HG03565 (cell line): ENCODE measurements around the gene OR7C2.
"Not testable (repeated sequence)": the region's sequence is repeated elsewhere in the genome, so short reads cannot be mapped to it uniquely, and the experiment has no call there.

Experiments used
- ATAC-seq: cut with Tn5 transposase; IDR thresholded peaks from one replicate; pipeline ENCODE4 v1.9.1; 2021; ENCODE audit warnings: mild to moderate bottlenecking, moderate library complexity; ENCODE audit not compliant: unreplicated experiment

Gene OR7C2

DNA sequence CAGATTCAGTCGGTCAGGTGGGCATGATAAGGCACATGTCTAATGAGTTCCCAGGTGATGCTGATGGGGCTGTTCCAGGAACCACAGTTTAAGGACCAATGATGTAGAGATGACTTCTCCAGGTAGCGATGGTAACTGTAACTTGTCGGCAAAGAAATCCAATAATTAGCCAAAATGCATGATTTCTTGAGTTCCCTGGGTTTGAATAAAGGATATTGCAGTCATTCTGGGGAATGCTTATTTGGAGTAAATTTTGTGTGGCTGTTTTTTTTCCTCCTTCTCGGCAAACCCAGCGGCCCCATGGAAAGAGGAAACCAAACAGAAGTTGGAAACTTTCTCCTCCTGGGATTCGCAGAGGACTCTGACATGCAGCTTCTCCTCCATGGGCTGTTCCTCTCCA lies at the start of gene OR7C2:
OR7C2 (plus strand) TSS at position 301 of the 400 bp plus-strand sequence; CDS start at position 301, 0 bp downstream.
- ATAC-seq = no peak

- ATAC-seq = no peak
Measured at GRCh38 chr19:14901675-14902260, 39.5 kb upstream of the OR7C2 start.

GRCh38 chr19:14906711-14907110 lies 34.6 kb upstream of the OR7C2 start:
- no peak for ATAC-seq

- ATAC-seq = no peak
Measured at GRCh38 chr19:14915116-14915515, 26.2 kb upstream of the OR7C2 start.

GRCh38 chr19:14916848-14917247 lies 24.4 kb upstream of the OR7C2 start:
- ATAC-seq = no peak

DNA sequence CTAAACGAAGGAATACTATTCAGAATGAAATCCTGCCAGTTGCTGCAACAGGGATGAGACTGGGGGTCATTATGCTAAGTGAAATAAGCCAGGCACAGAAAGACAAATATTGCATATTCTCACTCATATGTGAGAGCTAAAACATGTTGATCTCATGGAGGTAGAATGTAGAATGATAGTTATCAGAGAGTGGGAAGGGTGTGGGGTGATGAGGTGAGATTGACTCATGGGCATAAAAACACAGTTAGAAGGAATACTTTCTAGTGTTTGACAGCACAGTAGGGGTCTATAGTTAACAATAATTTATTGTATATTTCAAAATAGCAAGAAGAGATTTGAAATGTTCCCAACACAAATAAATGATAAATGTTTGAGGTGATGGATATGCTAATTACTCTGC lies 7.8 kb upstream of the OR7C2 start:
- ATAC-seq = no peak

- ATAC-seq = no peak
Measured at GRCh38 chr19:14940266-14940665, 1.0 kb upstream of the OR7C2 start.

GRCh38 chr19:14943601-14944000 lies 2.3 kb downstream of the OR7C2 start:
- ATAC-seq = no peak

DNA sequence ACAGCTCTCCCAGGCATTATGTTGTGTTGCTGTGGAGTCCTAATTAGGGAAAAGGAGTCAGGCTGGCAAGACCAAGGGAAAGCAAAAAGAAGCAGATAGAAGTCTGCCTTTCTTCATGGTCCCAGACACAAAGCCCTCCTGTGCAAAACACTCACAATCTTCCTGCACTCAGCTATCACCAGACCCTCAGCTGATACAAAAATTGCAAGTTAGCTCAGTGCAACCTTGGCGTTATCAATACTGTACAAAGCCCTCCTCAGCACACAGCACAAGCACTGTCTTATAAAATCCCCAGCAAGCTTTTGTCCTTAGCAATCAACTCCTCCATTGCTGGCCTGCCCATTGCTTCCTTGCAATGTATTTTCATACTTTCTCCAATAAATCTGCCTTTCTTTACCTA lies 3.2 kb downstream of the OR7C2 start:
- no peak for ATAC-seq

GRCh38 chr19:14949413-14949812 lies 8.1 kb downstream of the OR7C2 start:
- not testable (repeated sequence) for ATAC-seq

- no peak for ATAC-seq
Measured at GRCh38 chr19:14949876-14950275, 8.6 kb downstream of the OR7C2 start.

- ATAC-seq = no peak
Measured at GRCh38 chr19:14950421-14950820, 9.1 kb downstream of the OR7C2 start.

- ATAC-seq = no peak
Measured at GRCh38 chr19:14952767-14953166, 11.5 kb downstream of the OR7C2 start.

GRCh38 chr19:14954071-14954655 lies 12.9 kb downstream of the OR7C2 start:
- ATAC-seq = no peak

DNA sequence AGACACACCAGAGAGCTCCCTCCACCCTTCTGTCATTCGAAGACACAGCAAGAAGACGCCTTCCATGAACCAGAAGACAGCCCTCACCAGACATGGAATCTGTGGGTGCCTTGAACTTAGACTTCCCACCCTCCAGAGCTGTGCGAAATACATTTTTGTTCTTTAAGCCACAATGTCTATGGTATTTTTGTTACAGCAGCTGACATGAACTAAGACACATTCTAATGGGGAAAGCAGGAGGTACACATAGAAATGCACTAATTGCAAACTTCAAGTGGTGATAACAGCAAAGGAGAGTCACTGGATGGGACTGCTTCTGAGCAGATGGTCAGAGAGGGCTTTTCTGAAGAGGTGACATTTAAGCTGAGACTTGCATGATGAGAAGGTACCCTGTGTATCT lies 16.2 kb downstream of the OR7C2 start:
- no peak for ATAC-seq

- ATAC-seq = no peak
Measured at GRCh38 chr19:14959263-14959662, 18.0 kb downstream of the OR7C2 start.

DNA sequence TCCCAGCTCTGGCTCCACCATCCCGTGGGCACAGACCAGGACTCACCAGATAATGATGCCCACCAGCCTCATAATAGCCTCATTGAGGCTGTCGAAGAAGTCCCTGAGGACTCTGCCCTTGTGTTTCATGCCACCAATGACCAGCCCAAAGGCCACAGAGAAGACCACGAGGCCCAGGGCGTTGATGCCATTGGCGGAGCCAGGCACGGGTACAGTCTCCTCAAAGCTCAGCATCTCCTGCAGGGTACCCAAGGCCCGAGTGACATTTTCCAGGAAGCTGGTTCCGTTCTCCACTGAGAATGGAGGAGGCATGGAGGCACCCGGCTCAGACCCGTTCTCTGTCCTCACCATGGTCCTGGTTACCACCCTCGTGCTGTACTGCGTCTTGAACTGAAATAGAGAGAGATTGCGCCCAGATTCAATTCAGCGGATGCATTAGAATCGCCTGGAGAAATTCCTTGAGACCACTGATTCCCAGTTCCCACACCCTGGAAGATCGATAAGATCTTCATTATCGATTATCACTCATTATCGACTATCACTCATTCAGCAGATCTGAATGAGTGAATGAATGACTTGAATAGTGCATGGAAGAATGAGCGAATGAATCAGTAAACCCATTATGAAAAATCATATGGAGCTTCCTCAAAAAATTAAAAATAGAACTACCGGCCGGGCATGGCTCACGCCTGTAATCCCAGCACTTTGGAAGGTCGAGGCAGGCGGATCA lies 20.8 kb downstream of the OR7C2 start:
- ATAC-seq = no peak

DNA sequence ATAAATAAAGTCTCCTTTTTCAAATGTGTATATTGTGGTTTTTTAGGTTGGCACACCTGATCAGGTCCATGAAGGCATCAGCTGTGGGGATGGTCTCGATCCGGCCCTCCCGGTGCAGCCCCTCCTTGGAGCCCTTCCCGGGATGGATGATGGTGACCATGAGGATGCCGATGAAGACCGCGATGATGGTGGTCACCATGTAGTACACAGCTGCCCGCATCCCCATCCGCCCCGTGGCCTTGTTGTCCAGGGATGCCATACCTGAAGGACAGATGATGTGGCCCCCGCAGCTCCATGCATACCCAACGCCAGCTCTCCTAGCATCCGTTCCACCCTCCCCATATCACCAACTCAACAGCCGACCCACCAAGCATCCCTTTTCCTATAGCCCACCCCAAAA lies 27.0 kb downstream of the OR7C2 start:
- ATAC-seq = no peak

- no peak for ATAC-seq
Measured at GRCh38 chr19:14971474-14971873, 30.2 kb downstream of the OR7C2 start.

DNA sequence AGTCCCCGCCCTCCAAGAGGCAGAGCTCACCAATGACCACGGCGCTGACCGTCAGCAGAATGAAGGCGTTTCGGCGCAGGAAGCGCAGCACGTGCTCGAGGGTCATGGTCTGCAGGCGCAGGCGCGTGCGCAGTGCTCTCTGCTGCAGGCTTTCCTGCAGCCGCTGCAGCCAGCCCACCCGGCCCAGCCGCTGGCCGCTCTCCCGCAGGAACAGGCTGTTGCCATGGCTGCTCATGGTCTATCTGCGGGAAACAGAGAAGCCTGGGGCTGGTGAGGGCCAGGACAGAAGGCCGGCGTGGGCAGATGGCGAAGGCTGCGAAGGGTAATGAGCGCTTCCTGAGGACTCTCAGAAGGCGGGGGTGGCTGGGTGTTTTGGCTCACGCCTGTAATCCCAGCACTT lies 31.4 kb downstream of the OR7C2 start:
- no peak for ATAC-seq

- no peak for ATAC-seq
Measured at GRCh38 chr19:14974488-14974887, 33.2 kb downstream of the OR7C2 start.

DNA sequence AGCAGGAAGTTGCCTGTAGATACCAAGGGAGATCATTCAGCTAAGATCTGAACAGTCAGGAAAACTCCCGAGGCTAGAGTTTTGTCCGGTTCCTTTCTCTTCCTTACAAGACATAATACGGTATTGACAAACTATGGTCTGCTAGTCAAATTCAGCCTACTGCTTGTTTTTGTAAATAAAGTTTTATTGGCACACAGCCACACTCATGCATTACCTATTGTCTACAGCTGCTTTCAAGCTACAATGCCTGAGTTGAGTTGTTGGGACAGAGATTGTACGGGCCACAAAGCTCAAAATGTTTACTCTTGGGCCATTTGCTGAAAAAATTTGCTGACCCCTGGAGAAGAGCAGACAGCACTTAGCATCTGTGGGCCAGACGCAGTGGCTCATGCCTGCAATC lies 35.8 kb downstream of the OR7C2 start:
- no peak for ATAC-seq
